ENCODE results near the gene CAMSAP2. TPM values are rescaled to one million over a fixed set of nuclear protein-coding genes. Genes with fewer than 3 reads are reported as not detected.

CAMSAP2 gene
- total RNA-seq, 4 donors from 2014 or later: 37.8 to 47.4 (median 46.0) TPM

DNA sequence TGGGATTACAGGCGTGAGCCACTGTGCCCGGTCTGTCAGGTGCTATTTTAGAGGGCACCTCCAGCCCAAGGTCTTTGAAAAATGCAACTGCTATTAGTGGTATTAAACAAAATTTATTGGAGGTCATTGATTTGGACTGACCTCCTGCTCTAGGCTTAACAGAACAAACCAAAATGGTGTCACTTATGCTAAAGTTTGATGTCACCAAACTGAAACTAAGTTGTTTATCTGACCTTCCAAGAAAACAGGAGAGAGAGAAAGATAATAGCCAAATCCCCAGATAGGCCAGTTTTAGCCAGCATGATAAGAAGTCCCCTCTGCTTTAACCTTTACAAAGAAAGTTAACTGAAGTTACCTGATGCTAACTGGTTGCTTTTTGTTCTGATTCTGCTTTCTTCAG is 147.9 kb downstream of the CAMSAP2 start:
- Histone ChIP-seq H3K27ac (no peak overlapping the region), H3K27me3 (peaks cover 42% of the 10 kb centered on the region), H3K9me3 (no peaks in the 10 kb centered on the region), H3K4me3 (no peak overlapping the region), H3K36me3 (no peaks in the 10 kb centered on the region), H3K4me1 (peaks cover 0 to 11% (median 6%) of the 10 kb centered on the region in 3 donors)
- no peak for ATAC-seq
- TF ChIP-seq, protein P1, sequence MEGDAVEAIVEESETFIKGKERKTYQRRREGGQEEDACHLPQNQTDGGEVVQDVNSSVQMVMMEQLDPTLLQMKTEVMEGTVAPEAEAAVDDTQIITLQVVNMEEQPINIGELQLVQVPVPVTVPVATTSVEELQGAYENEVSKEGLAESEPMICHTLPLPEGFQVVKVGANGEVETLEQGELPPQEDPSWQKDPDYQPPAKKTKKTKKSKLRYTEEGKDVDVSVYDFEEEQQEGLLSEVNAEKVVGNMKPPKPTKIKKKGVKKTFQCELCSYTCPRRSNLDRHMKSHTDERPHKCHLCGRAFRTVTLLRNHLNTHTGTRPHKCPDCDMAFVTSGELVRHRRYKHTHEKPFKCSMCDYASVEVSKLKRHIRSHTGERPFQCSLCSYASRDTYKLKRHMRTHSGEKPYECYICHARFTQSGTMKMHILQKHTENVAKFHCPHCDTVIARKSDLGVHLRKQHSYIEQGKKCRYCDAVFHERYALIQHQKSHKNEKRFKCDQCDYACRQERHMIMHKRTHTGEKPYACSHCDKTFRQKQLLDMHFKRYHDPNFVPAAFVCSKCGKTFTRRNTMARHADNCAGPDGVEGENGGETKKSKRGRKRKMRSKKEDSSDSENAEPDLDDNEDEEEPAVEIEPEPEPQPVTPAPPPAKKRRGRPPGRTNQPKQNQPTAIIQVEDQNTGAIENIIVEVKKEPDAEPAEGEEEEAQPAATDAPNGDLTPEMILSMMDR (IDR thresholded peaks at IDR 0.05): no peak
- TF ChIP-seq POLR2AphosphoS5 (IDR thresholded peaks at IDR 0.05): no peak
- TF ChIP-seq EP300 (IDR thresholded peaks at IDR 0.05): no peak
- TF ChIP-seq POLR2A (IDR thresholded peaks at IDR 0.05): no peak
- 82% methylated on average over 2 of the region's 2 CpGs; no CpG with 5 or more reads in 1 of the 2 donors for WGBS, 2 donors (ENCODE audit: low coverage in 1 of 2)

DNA sequence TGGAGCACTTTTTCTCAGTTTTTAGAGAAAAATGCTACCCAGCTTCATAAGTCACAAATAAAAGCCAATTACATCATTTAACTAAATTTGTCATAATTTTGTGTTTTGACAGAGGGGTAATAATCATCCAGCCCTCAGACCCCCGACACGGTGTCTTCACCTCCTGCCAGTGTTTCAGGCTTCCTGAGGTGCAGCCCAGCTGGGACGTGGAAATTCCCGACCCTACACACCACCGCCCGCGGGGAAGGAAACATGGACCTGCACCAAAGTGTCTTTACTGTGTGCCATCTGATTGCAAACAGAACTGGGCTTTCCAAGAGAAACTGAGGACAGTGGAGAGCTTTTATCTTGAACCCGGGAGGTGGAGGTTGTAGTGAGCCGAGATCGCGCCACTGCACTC is 148.3 kb downstream of the CAMSAP2 start:
- no peaks in the 10 kb centered on the region for H3K9me3 ChIP-seq
- no peak for ATAC-seq
- no peaks in the 10 kb centered on the region for H3K36me3 ChIP-seq
- peaks cover 0 to 15% (median 10%) of the 10 kb centered on the region in 3 donors for H3K4me1 ChIP-seq
- H3K27ac ChIP-seq: no peak overlapping the region
- H3K27me3 ChIP-seq: peaks cover 47% of the 10 kb centered on the region
- WGBS, 2 donors (ENCODE audit: low coverage in 1 of 2): 60 to 89% methylated on average over 2 to 7 of the region's 11 CpGs
- no peak for TF ChIP-seq EP300 (IDR thresholded peaks at IDR 0.05)
- no peak for TF ChIP-seq POLR2AphosphoS5 (IDR thresholded peaks at IDR 0.05)
- TF ChIP-seq, protein P1 (IDR thresholded peaks at IDR 0.05): no peak
- no peak for TF ChIP-seq POLR2A (IDR thresholded peaks at IDR 0.05)
- H3K4me3 ChIP-seq: no peak overlapping the region

DNA sequence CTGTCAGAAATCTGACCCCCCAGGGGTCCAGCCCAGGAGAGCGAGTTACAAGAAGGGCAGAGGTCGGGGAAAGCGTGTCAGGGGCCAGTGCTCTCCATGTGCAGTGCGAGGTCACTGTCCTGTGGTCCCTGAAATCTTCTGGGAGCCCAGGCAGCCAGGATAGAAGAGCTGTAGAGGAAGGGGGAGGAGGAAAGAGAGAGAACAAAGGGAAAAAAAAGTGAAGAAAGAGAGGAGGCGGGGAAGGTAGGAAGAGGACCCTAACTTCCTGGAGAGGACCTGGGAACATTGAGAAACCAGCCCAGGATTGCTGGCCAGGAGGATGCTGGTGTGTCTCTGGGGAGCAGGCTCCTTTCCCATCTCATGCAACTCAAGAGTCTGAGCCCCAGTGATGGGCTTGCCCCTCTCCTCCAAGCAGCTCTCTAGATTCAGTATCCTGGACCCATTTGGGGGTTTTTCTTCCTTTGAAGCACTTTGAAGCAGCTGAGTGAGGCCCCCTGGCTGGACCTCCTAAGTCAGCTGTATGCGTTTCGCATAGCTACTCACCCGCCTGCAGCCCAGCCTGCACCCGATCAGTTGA is 149.2 kb downstream of the CAMSAP2 start:
- Histone ChIP-seq H3K36me3 (no peaks in the 10 kb centered on the region), H3K4me1 (peaks cover 0 to 17% (median 10%) of the 10 kb centered on the region in 3 donors), H3K27ac (no peak overlapping the region), H3K9me3 (no peaks in the 10 kb centered on the region), H3K27me3 (peaks cover 55% of the 10 kb centered on the region), H3K4me3 (no peak overlapping the region)
- no peak for ATAC-seq
- TF ChIP-seq, protein P1 (IDR thresholded peaks at IDR 0.05): no peak
- WGBS, 2 donors (ENCODE audit: low coverage in 1 of 2): 74% methylated on average over 4 of the region's 9 CpGs; no CpG with 5 or more reads in 1 of the 2 donors

DNA sequence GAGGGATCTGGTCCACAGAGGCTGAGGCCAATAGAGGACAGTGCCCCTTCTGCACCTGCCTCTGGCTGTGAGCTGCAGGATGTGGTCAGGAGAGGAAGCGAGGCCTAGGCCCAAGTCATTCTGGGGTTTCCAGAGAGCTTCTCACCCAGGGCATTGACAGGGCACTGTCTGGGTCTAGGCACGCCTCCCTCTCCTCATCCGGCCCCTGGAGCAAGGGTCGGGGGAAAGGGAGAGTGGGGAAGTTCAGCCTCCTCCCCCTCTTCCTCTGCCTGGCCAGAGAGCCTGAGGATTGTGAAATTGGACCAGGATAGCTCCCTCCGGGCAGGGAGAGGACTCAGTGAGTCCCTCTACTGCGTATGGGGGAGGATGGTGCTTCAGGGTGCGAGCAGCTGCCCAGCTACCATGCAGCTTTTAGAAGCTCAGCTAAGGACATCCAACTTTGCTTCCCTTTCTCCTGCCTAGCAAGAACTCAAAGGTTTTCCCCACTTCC is 149.7 kb downstream of the CAMSAP2 start:
- Histone ChIP-seq H3K9me3 (no peaks in the 10 kb centered on the region), H3K27me3 (peaks cover 56% of the 10 kb centered on the region), H3K27ac (no peak overlapping the region), H3K4me1 (peaks cover 0 to 17% (median 10%) of the 10 kb centered on the region in 3 donors), H3K36me3 (no peaks in the 10 kb centered on the region), H3K4me3 (no peak overlapping the region)
- TF ChIP-seq EP300 (IDR thresholded peaks at IDR 0.05): no peak
- TF ChIP-seq, protein P1 (IDR thresholded peaks at IDR 0.05): no peak
- TF ChIP-seq POLR2AphosphoS5 (IDR thresholded peaks at IDR 0.05): no peak
- no peak for TF ChIP-seq POLR2A (IDR thresholded peaks at IDR 0.05)
- no peak for ATAC-seq
- WGBS, 2 donors (ENCODE audit: low coverage in 1 of 2): 94% methylated on average over 3 of the region's 7 CpGs; no CpG with 5 or more reads in 1 of the 2 donors

DNA sequence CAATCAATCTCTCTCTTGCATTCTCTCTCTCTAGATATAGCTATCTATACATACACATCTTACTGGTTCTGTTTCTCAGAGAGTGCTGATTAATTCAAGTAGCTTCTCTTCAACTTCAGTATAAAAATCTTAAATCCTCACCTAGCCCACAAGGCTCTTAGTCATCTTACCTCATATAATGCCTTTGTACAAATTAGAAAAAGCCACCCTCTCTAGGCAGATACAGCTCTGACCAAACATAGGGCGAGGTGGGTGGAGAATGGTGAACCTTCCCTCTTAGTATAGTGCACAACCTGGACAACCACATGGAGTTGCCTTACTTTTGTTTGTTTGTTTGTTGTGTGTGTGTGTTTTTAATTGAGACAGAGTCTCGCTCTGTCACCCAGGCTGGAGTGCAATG is 150.9 kb downstream of the CAMSAP2 start:
- H3K27ac ChIP-seq: no peak overlapping the region
- H3K9me3 ChIP-seq: no peaks in the 10 kb centered on the region
- TF ChIP-seq POLR2A (IDR thresholded peaks at IDR 0.05): no peak
- TF ChIP-seq, protein P1 (IDR thresholded peaks at IDR 0.05): no peak
- no peak for TF ChIP-seq EP300 (IDR thresholded peaks at IDR 0.05)
- no peak for TF ChIP-seq POLR2AphosphoS5 (IDR thresholded peaks at IDR 0.05)
- H3K27me3 ChIP-seq: peaks cover 63% of the 10 kb centered on the region
- no peaks in the 10 kb centered on the region for H3K36me3 ChIP-seq
- peaks cover 0 to 17% (median 10%) of the 10 kb centered on the region in 3 donors for H3K4me1 ChIP-seq
- ATAC-seq: no peak
- no peak overlapping the region for H3K4me3 ChIP-seq
- 100% methylated on average over 1 of the region's 2 CpGs for WGBS, 2 donors (ENCODE audit: low coverage in 1 of 2)
